Heart right ventricle (tissue), 16 donors: ENCODE data around the gene ATP8B1. TPM values are rescaled to one million over a fixed set of nuclear protein-coding genes. Genes with fewer than 3 reads are reported as not detected.

Experiments
- ATAC-seq, 8 donors: fragments of 200-7000 bp; cut with Tn5 transposase; one replicate each; pipeline ENCODE4 v1.9.1; 2020; ENCODE audit warnings: mild to moderate bottlenecking in 8 of 8, moderate library complexity in 8 of 8, moderate number of reproducible peaks in 1 of 8
- DNase-seq, 2 donors: peaks; one replicate each; pipeline ENCODE4 v3.0.0-alpha.2; 2020
- H3K27ac ChIP-seq, 10 donors: fragments of 200-600 bp; sonication (generic) in 2 of 10; one replicate each; pipeline versions ENCODE4 v1.5.0 to v1.8.0; 2020 to 2022; ENCODE audit warnings: mild to moderate bottlenecking in 3 of 10
- H3K27me3 ChIP-seq, 7 donors: fragments of 200-600 bp; one replicate each; pipeline ENCODE4 v1.8.0; 2021 to 2022; ENCODE audit warnings: mild to moderate bottlenecking in 2 of 7
- H3K36me3 ChIP-seq, 9 donors: fragments of 200-600 bp; sonication (generic) in 1 of 9; one replicate each; pipeline versions ENCODE4 v1.5.0 to v1.8.0; 2020 to 2022; ENCODE audit warnings: mild to moderate bottlenecking in 2 of 9
- H3K4me1 ChIP-seq, 9 donors: fragments of 200-600 bp; sonication (generic) in 1 of 9; one replicate each; pipeline versions ENCODE4 v1.5.0 to v1.8.0; 2020 to 2022; ENCODE audit warnings: mild to moderate bottlenecking in 4 of 9
- H3K4me3 ChIP-seq, 10 donors: fragments of 200-600 bp; sonication (generic) in 2 of 10; one replicate each; pipeline versions ENCODE4 v1.5.0 to v1.8.0; 2020 to 2022; ENCODE audit warnings: mild to moderate bottlenecking in 7 of 10, moderate library complexity in 2 of 10
- H3K9me3 ChIP-seq, 11 donors: fragments of 200-600 bp in 10 of 11; sonication (generic) in 2 of 11; one replicate each; pipeline versions ENCODE4 v1.5.0 to v1.8.0; 2013 to 2022; ENCODE audit warnings: mild to moderate bottlenecking in 2 of 11, control low read depth in 1 of 11, moderate library complexity in 1 of 11
- WGBS, 2 donors: extraction: QIAGEN DNeasy Blood & Tissue Kit; methylation state at CpG; one replicate each; pipeline ENCODE4 v1.1.7; 2013; ENCODE audit warnings: inconsistent platforms in 1 of 2; 5-methylcytosine and 5-hydroxymethylcytosine counted together
- intact Hi-C, 10 donors: fragments of 100-400 bp; cut with DNase I; formaldehyde crosslinking; loops; one replicate each; pipeline versions ENCODE4 v1.11.1 to v1.14.2; 2022
- polyA plus RNA-seq, 2 donors: library from polyadenylated mRNA; stranded (reverse); fragments of 200-250 nt; gene quantifications; one replicate each; pipeline ENCODE4 v1.2.3, GENCODE V29; 2013
- total RNA-seq, 10 donors: library from RNA; stranded (reverse); fragmentation: NEBNext Ultra II Directional in 3 of 10; extraction: Animal tissue kit (Norgen Biotek cat#: 25700) in 3 of 10; gene quantifications; one replicate each; pipeline versions ENCODE4 v1.2.1 to v1.2.4, GENCODE V29; 2021 to 2023
- TF ChIP-seq, protein P1 (sequence below), 9 donors: fragments of 200-600 bp; sonication (generic) in 2 of 9; IDR thresholded peaks; one replicate each; pipeline versions ENCODE4 v1.5.0 to v1.8.0; 2021 to 2022; ENCODE audit warnings: antibody characterized with exemption in 9 of 9, mild to moderate bottlenecking in 5 of 9, moderate library complexity in 1 of 9
- donor health status: Arrhythmogenic right ventricular cardiomyopathy.
- donor health status: ischemic (EF 13 %, LVEDD 7.1; RV severe dilation, severe dysfunction).
- donor health status: healthy with polysubstance abuse.
- donor health status: DM: no; HTN: yes; CAD: no.
- donor health status: DM: no; HTN: no; CAD: no.
- donor health status: ischemic (EF 25% LVEDD 6.9; RV normal size, moderate dysfunction).
- donor health status: ischemic (EF 25% LVEDD 5.7; RV mildly dilated, moderate dysfunction).
- donor health status: healthy.
- donor health status: DM: yes; HTN: yes; CAD: no.
- donor health status: Ischemic cardiomyopathy.
- donor health status: ischemic (EF 35%, LVEDD 5.7; RV mildly dilated, moderate dysfunction).
- donor health status: nonischemic (EF 11% LVEDD 7.7; RV severe dilation, severe dysfunction).
- donor health status: DM: yes; HTN: yes; CAD: no.
- donor health status: PGD.
- donor health status: ischemic (EF 29% LVEDD 5.4; RV normal size, mild dysfunction).
- donor health status: nonischemic (EF 23%, LVEDD 6.1; RV moderate dilation, normal function).

Gene ATP8B1
- total and polyA plus RNA-seq, 12 donors: 2.7 to 16.5 (median 7.2) TPM

DNA sequence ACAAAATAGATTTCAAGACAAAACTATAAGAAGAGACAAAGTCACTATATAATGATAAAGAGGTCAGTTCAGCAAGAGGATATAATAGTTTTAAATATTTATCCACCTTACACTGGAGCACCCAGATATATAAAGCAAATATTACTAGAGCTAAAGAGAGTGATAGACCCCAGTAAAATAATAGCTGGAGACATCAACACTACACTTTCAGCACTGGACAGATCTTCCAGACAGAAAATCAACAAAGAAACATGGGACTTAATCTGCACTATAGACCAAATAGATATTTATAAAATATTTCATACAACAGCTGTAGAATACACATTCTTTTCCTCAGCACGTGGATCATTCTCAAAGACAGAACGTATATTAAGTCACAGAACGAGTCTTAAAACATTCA, 86.6 kb downstream of the ATP8B1 start:
- no peak for DNase-seq
- no peak for ATAC-seq
- Histone ChIP-seq H3K4me3 (no peak overlapping the region), H3K9me3 (peaks cover 0 to 17% (median 0%) of the 10 kb centered on the region in 11 donors), H3K27ac (no peak overlapping the region), H3K36me3 (peaks cover 0 to 4% (median 0%) of the 10 kb centered on the region in 9 donors), H3K4me1 (peaks cover 0 to 31% (median 13%) of the 10 kb centered on the region in 9 donors), H3K27me3 (no peaks in the 10 kb centered on the region)
- intact Hi-C loops: loop anchor here in 2 of 10 donors (5.0 to 10.0 kb wide), 2 partner anchors 46 to 88 kb away; partner anchors contain the start of gene ATP8B1 (in 1 of the 2)
- TF ChIP-seq, protein P1, sequence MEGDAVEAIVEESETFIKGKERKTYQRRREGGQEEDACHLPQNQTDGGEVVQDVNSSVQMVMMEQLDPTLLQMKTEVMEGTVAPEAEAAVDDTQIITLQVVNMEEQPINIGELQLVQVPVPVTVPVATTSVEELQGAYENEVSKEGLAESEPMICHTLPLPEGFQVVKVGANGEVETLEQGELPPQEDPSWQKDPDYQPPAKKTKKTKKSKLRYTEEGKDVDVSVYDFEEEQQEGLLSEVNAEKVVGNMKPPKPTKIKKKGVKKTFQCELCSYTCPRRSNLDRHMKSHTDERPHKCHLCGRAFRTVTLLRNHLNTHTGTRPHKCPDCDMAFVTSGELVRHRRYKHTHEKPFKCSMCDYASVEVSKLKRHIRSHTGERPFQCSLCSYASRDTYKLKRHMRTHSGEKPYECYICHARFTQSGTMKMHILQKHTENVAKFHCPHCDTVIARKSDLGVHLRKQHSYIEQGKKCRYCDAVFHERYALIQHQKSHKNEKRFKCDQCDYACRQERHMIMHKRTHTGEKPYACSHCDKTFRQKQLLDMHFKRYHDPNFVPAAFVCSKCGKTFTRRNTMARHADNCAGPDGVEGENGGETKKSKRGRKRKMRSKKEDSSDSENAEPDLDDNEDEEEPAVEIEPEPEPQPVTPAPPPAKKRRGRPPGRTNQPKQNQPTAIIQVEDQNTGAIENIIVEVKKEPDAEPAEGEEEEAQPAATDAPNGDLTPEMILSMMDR (IDR thresholded peaks at IDR 0.05): no peak
- 94 to 95% methylated on average over 3 of the region's 3 CpGs for WGBS, 2 donors

DNA sequence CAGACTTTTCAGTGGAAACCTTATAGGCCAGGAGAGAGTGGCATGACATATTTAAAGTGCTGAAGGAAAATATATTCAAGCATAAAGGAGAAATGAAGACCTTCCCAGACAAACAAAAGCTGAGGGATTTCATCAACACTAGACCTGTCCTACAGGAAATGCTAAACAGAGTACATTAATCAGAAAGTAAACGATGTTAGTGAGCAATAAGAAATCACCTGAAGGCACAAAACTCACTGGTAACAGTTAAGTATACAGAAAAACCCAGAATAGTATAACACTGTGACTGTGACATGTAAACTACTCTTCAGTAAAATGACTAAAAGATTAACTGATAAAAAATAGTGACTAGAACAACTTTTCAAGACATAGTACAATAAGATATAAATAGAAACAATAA, 87.4 kb downstream of the ATP8B1 start:
- intact Hi-C loops: loop anchor here in 2 of 10 donors (5.0 to 10.0 kb wide), 2 partner anchors 47 to 89 kb away; partner anchors contain the start of gene ATP8B1 (in 1 of the 2)
- 64 to 76% methylated on average over 1 of the region's 1 CpG for WGBS, 2 donors
- TF ChIP-seq, protein P1 (IDR thresholded peaks at IDR 0.05): no peak
- ATAC-seq: no peak
- DNase-seq: no peak
- Histone ChIP-seq H3K36me3 (peaks cover 0 to 4% (median 0%) of the 10 kb centered on the region in 9 donors), H3K27me3 (no peaks in the 10 kb centered on the region), H3K4me1 (peaks cover 0 to 38% (median 17%) of the 10 kb centered on the region in 9 donors), H3K27ac (no peak overlapping the region), H3K4me3 (no peak overlapping the region), H3K9me3 (peaks cover 0 to 17% (median 0%) of the 10 kb centered on the region in 11 donors)

DNA sequence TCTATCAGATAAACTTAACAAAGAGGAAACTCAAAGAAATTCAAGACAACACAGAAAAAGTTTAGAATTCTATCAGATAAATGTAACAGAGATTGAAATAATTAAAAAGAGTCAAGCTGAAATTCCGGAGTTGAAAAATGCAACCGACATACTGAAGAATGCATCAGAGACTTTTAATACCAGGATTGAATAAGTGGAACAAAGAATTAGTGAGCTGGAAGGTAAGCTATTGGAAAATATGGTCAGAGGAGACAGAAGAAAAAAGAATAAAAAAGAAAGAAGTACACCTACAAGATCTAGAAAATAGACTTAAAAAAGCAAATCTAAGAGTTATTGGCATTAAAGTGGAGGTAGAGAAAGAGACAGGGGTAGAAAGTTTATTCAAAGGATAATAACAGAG, 88.0 kb downstream of the ATP8B1 start:
- H3K27ac ChIP-seq: no peak overlapping the region
- H3K4me1 ChIP-seq: peaks cover 0 to 44% (median 17%) of the 10 kb centered on the region in 9 donors
- TF ChIP-seq, protein P1 (IDR thresholded peaks at IDR 0.05): no peak
- DNase-seq: no peak
- no peak overlapping the region for H3K4me3 ChIP-seq
- H3K27me3 ChIP-seq: no peaks in the 10 kb centered on the region
- peaks cover 0 to 17% (median 0%) of the 10 kb centered on the region in 11 donors for H3K9me3 ChIP-seq
- no peak for ATAC-seq
- intact Hi-C loops: loop anchor here in 2 of 10 donors (5.0 to 10.0 kb wide), 2 partner anchors 47 to 90 kb away; partner anchors contain the start of gene ATP8B1 (in 1 of the 2)
- 97 to 98% methylated on average over 2 of the region's 2 CpGs for WGBS, 2 donors
- peaks cover 0 to 6% (median 0%) of the 10 kb centered on the region in 9 donors for H3K36me3 ChIP-seq

DNA sequence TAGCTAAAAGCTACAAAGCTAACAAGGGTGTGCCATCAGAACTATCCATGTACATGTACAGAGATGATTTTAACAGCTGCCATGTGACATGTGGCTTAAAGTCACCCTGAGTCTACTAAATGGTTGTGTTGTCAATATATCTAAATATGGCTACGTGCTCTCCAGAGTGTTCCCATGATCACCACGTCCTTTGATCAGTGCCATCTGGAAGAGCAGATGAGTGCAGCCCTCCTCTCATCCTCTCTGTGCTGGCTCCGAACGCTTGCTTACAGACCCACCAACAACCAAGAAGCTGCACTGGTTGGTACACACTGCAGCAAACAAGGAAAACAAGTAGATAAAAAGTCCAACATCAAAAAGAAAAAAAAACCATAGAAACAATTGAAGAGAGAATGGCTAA, 92.9 kb downstream of the ATP8B1 start:
- no peaks in the 10 kb centered on the region for H3K27me3 ChIP-seq
- TF ChIP-seq, protein P1 (IDR thresholded peaks at IDR 0.05): no peak
- no peak overlapping the region for H3K4me3 ChIP-seq
- H3K9me3 ChIP-seq: peaks cover 0 to 8% (median 0%) of the 10 kb centered on the region in 11 donors
- intact Hi-C loops: loop anchor here in 1 of 10 donors (10.0 kb wide), 1 partner anchor 95 kb away; the partner anchor contains the start of gene ATP8B1
- no peak overlapping the region for H3K27ac ChIP-seq
- ATAC-seq: no peak
- H3K36me3 ChIP-seq: peaks cover 0 to 18% (median 0%) of the 10 kb centered on the region in 9 donors
- 81 to 86% methylated on average over 4 of the region's 4 CpGs for WGBS, 2 donors
- DNase-seq: no peak
- H3K4me1 ChIP-seq: peaks cover 0 to 47% (median 18%) of the 10 kb centered on the region in 9 donors
